Activated B cell treated with CpG ODN at 0.5 μM for 24 hours (primary cell): ENCODE data around the gene EPB41L2. TPM values are rescaled to one million over a fixed set of nuclear protein-coding genes. Genes with fewer than 3 reads are reported as not detected.
"Not testable (repeated sequence)": the region's sequence is repeated elsewhere in the genome, so short reads cannot be mapped to it uniquely, and the experiment has no call there.

ENCODE experiments used
- ATAC-seq: fragments of 200-7000 bp; cut with Tn5 transposase; one replicate; pipeline ENCODE4 v1.10.0; 2021; ENCODE audit warnings: low read depth, mild to moderate bottlenecking, moderate library complexity
- CTCF ChIA-PET: fragments of 350-600 bp; sonication (Branson Sonifier 250); formaldehyde crosslinking; loops from one replicate; lab custom pipeline; 2021; ENCODE audit warnings: antibody characterized with exemption; lab: Charles Lee
- POLR2A ChIA-PET: fragments of 350-600 bp; sonication (Branson Sonifier 250); formaldehyde crosslinking; loops from one replicate; lab custom pipeline; 2021; ENCODE audit warnings: antibody characterized with exemption; lab: Charles Lee
- DNase-seq: peaks from one replicate; pipeline ENCODE4 v3.0.0; 2022
- H3K27ac Mint-ChIP-seq: one replicate; pipeline ENCODE4 v1.8.0; 2020; ENCODE audit warnings: mixed read lengths
- H3K27me3 Mint-ChIP-seq: one replicate; pipeline ENCODE4 v1.8.0; 2021; ENCODE audit warnings: mixed read lengths
- H3K36me3 Mint-ChIP-seq: one replicate; pipeline ENCODE4 v1.8.0; 2021; ENCODE audit warnings: low read depth, mixed read lengths
- H3K4me1 Mint-ChIP-seq: one replicate; pipeline ENCODE4 v1.8.0; 2021; ENCODE audit warnings: mixed read lengths
- H3K4me3 Mint-ChIP-seq: one replicate; pipeline ENCODE4 v1.8.0; 2020; ENCODE audit warnings: mild to moderate bottlenecking, mixed read lengths
- H3K9me3 Mint-ChIP-seq: one replicate; pipeline ENCODE4 v1.8.0; 2020; ENCODE audit warnings: mixed read lengths
- CTCF ChIP-seq: fragments of 200-600 bp; IDR thresholded peaks from one replicate; pipeline ENCODE4 v1.8.0; 2022; ENCODE audit warnings: antibody characterized with exemption, mild to moderate bottlenecking
- intact Hi-C: fragments of 100-400 bp; cut with micrococcal nuclease; formaldehyde crosslinking; loops from one replicate; pipeline ENCODE4 v1.15.1; 2024
- total RNA-seq: library from RNA; stranded (reverse); gene quantifications from 2 replicates; pipeline ENCODE4 v1.2.3, GENCODE V29; 2022

Gene EPB41L2
- total RNA-seq, 1 donor from 2014 or later = 62.8 TPM

GRCh38 chr6:130944486-130944885, 118.6 kb downstream of the EPB41L2 start:
- ATAC-seq (no peak), DNase-seq (no peak)
- no peak for TF ChIP-seq CTCF
- H3K36me3 Mint-ChIP-seq = peaks cover 13% of the 10 kb centered on the region
- no peaks in the 10 kb centered on the region for H3K9me3 Mint-ChIP-seq
- H3K4me3 Mint-ChIP-seq = no peak overlapping the region
- H3K4me1 Mint-ChIP-seq = peaks cover 19% of the 10 kb centered on the region
- POLR2A ChIA-PET = no interaction called here
- intact Hi-C loops = no loop called here
- H3K27me3 Mint-ChIP-seq = no peaks in the 10 kb centered on the region
- H3K27ac Mint-ChIP-seq = no peak overlapping the region
- CTCF ChIA-PET = no interaction called here

GRCh38 chr6:130943738-130944137, 119.3 kb downstream of the EPB41L2 start:
- ATAC-seq (no peak), DNase-seq (no peak)
- H3K36me3 Mint-ChIP-seq = peaks cover 13% of the 10 kb centered on the region
- no peak overlapping the region for H3K4me3 Mint-ChIP-seq
- ChIA-PET POLR2A (no interaction called here), CTCF (no interaction called here)
- no peaks in the 10 kb centered on the region for H3K9me3 Mint-ChIP-seq
- TF ChIP-seq CTCF = no peak
- H3K4me1 Mint-ChIP-seq = peaks cover 19% of the 10 kb centered on the region
- H3K27ac Mint-ChIP-seq = no peak overlapping the region
- H3K27me3 Mint-ChIP-seq = no peaks in the 10 kb centered on the region
- intact Hi-C loops = no loop called here

- H3K27me3 Mint-ChIP-seq, H3K9me3 Mint-ChIP-seq, intact Hi-C loops, POLR2A ChIA-PET, ATAC-seq, CTCF ChIA-PET, H3K4me3 Mint-ChIP-seq, H3K27ac Mint-ChIP-seq, DNase-seq: not testable (repeated sequence)
- Mint-ChIP-seq H3K4me1 (peaks cover 19% of the 10 kb centered on the region), H3K36me3 (peaks cover 15% of the 10 kb centered on the region)
Observed at GRCh38 chr6:130942752-130943151, 120.3 kb downstream of the EPB41L2 start.

GRCh38 chr6:130937942-130938604, 125.0 kb downstream of the EPB41L2 start:
- no peaks in the 10 kb centered on the region for H3K9me3 Mint-ChIP-seq
- no peaks in the 10 kb centered on the region for H3K4me1 Mint-ChIP-seq
- no peak overlapping the region for H3K4me3 Mint-ChIP-seq
- peaks cover 12% of the 10 kb centered on the region for H3K36me3 Mint-ChIP-seq
- ChIA-PET CTCF (no interaction called here), POLR2A (no interaction called here)
- no peak for TF ChIP-seq CTCF
- H3K27ac Mint-ChIP-seq = no peak overlapping the region
- H3K27me3 Mint-ChIP-seq = no peaks in the 10 kb centered on the region
- intact Hi-C loops = no loop called here
- DNase-seq = no peak
- ATAC-seq = no peak

- no peak for ATAC-seq
- TF ChIP-seq CTCF = no peak
- peaks cover 4% of the 10 kb centered on the region for H3K36me3 Mint-ChIP-seq
- CTCF ChIA-PET = no interaction called here
- no peaks in the 10 kb centered on the region for H3K27me3 Mint-ChIP-seq
- no peak for DNase-seq
- no peak overlapping the region for H3K27ac Mint-ChIP-seq
- no peak overlapping the region for H3K4me3 Mint-ChIP-seq
- no peaks in the 10 kb centered on the region for H3K9me3 Mint-ChIP-seq
- POLR2A ChIA-PET = no interaction called here
- intact Hi-C loops = no loop called here
- H3K4me1 Mint-ChIP-seq = no peaks in the 10 kb centered on the region
Observed at GRCh38 chr6:130936933-130937332, 126.1 kb downstream of the EPB41L2 start.

- no peak for TF ChIP-seq CTCF
- Mint-ChIP-seq H3K9me3 (no peaks in the 10 kb centered on the region), H3K36me3 (peaks cover 8% of the 10 kb centered on the region), H3K27ac (no peak overlapping the region), H3K4me1 (no peaks in the 10 kb centered on the region), H3K4me3 (no peak overlapping the region), H3K27me3 (no peaks in the 10 kb centered on the region)
- DNase-seq (no peak), ATAC-seq (no peak)
- POLR2A ChIA-PET = no interaction called here
- intact Hi-C loops = no loop called here
- CTCF ChIA-PET = no interaction called here
Observed at GRCh38 chr6:130935978-130936377, 127.1 kb downstream of the EPB41L2 start.
